Caco-2 (cell line): ENCODE measurements around the gene IL1A. TPM values are rescaled to one million over a fixed set of nuclear protein-coding genes. Genes with fewer than 3 reads are reported as not detected.
A peak's percentile ranks its signal among the peaks of the same experiment; 100 is the strongest.

Experiments used
- BruUV-seq: library from RNA; stranded (reverse); fragments of 400-500 nt; replicated peaks from 2 replicates; lab custom pipeline; 2021; lab: Mats Ljungman, UMichigan
- CTCF ChIA-PET: fragments of 300-600 bp; sonication (Branson Sonifier 250); formaldehyde crosslinking; loops from one replicate; lab custom pipeline; 2022; ENCODE audit warnings: antibody characterized with exemption; lab: Charles Lee
- POLR2A ChIA-PET: fragments of 300-600 bp; sonication (Branson Sonifier 250); formaldehyde crosslinking; loops from one replicate; lab custom pipeline; 2022; ENCODE audit warnings: antibody characterized with exemption; lab: Charles Lee
- DNase-seq, 2 experiments: peaks; one replicate each; pipeline versions ENCODE4 v3.0.0 to v3.0.0-alpha.2; 2020 to 2022
- H3K27me3 ChIP-seq: replicated peaks from 2 replicates; pipeline ENCODE4 v1.6.0; 2011; ENCODE audit warnings: low read length; ENCODE audit not compliant: control insufficient read depth, insufficient read depth
- H3K36me3 ChIP-seq: 2 replicates; pipeline ENCODE4 v1.5.1; 2011; ENCODE audit warnings: low read length; ENCODE audit not compliant: control insufficient read depth, insufficient read depth
- H3K4me1 ChIP-seq: fragments of 250-450 bp; sonication (Bioruptor Pico); 2 replicates; pipeline ENCODE4 v1.5.1; 2020; ENCODE audit warnings: mild to moderate bottlenecking
- H3K4me3 ChIP-seq: 2 replicates; pipeline ENCODE4 v1.5.1; 2011; ENCODE audit warnings: low read depth, mild to moderate bottlenecking, control low read depth, low read length
- H3K9me3 ChIP-seq: fragments of 250-450 bp; sonication (Bioruptor Pico); 2 replicates; pipeline ENCODE4 v1.5.1; 2020; ENCODE audit warnings: mild to moderate bottlenecking, moderate library complexity
- H3K27ac Mint-ChIP-seq: one replicate; pipeline ENCODE4 v1.8.0; 2022; ENCODE audit warnings: mixed read lengths; ENCODE audit not compliant: unreplicated experiment
- H3K27me3 Mint-ChIP-seq: one replicate; pipeline ENCODE4 v1.8.0; 2022; ENCODE audit warnings: mixed read lengths; ENCODE audit not compliant: insufficient read depth, unreplicated experiment
- H3K36me3 Mint-ChIP-seq: one replicate; pipeline ENCODE4 v1.8.0; 2022; ENCODE audit warnings: mild to moderate bottlenecking, mixed read lengths; ENCODE audit not compliant: insufficient read depth, unreplicated experiment
- H3K4me1 Mint-ChIP-seq: one replicate; pipeline ENCODE4 v1.8.0; 2022; ENCODE audit warnings: low read depth, mixed read lengths; ENCODE audit not compliant: unreplicated experiment
- H3K4me3 Mint-ChIP-seq: one replicate; pipeline ENCODE4 v1.8.0; 2022; ENCODE audit warnings: mild to moderate bottlenecking, moderate library complexity, mixed read lengths; ENCODE audit not compliant: unreplicated experiment
- H3K9me3 Mint-ChIP-seq: one replicate; pipeline ENCODE4 v1.8.0; 2022; ENCODE audit warnings: mixed read lengths; ENCODE audit not compliant: unreplicated experiment
- CTCF ChIP-seq, 2 experiments: fragments of 200-600 bp in 1 of 2; IDR thresholded peaks; 1 replicate in 1 of 2; 2 replicates in 1 of 2; pipeline versions ENCODE4 v1.5.1 to v1.8.0; 2011 to 2022; ENCODE audit warnings: antibody characterized with exemption in 1 of 2, control low read depth in 1 of 2, inconsistent platforms in 1 of 2, low read depth in 1 of 2, low read length in 1 of 2, mild to moderate bottlenecking in 1 of 2, moderate library complexity in 1 of 2; ENCODE audit not compliant: insufficient read depth in 1 of 2, severe bottlenecking in 1 of 2, unreplicated experiment in 1 of 2
- intact Hi-C: fragments of 100-400 bp; cut with micrococcal nuclease; formaldehyde crosslinking; loops from one replicate; pipeline ENCODE4 v1.10.0; 2022; ENCODE audit not compliant: unreplicated experiment
- total RNA-seq: library from RNA; stranded (reverse); gene quantifications from 2 replicates; pipeline ENCODE4 v1.2.3, GENCODE V29; 2022

Gene IL1A
- total RNA-seq, 1 experiment from 2014 or later = not detected

GRCh38 chr2:112764071-112765044, 19.9 kb downstream of the IL1A start, which contains the start of gene CKAP2L:
Gene CKAP2L, minus strand, starts transcription at chr2:112764609. Its CDS starts 11 bp downstream, at chr2:112764598.
- H3K9me3 ChIP-seq = no peaks in the 10 kb centered on the region
- CTCF ChIA-PET = interaction anchor here (1.0 to 1.2 kb wide), 2 partner anchors 177 to 195 kb away, joined by 3 to 5 read pairs (median 4); no protein-coding TSS in a partner anchor
- intact Hi-C loops = loop anchor here (5.0 kb wide), 2 partner anchors 123 to 193 kb away; no protein-coding TSS in a partner anchor
- H3K4me1 ChIP-seq = peaks cover 15% of the 10 kb centered on the region
- H3K36me3 ChIP-seq = no peaks in the 10 kb centered on the region
- Mint-ChIP-seq H3K27ac (peak within 1 kb of the TSS; percentile 98), H3K4me3 (peak within 1 kb of the TSS; percentile 100), H3K4me1 (peaks cover 28% of the 10 kb centered on the region), H3K27me3 (no peaks in the 10 kb centered on the region), H3K36me3 (peaks cover 28% of the 10 kb centered on the region), H3K9me3 (no peaks in the 10 kb centered on the region)
- H3K27me3 ChIP-seq = no peaks in the 10 kb centered on the region
- DNase-seq = peak; percentile 97 to 98
- BruUV-seq = TSS peak; percentile 48
- TF ChIP-seq CTCF (IDR thresholded peaks at IDR 0.05; ENCODE audit: insufficient read depth in 1 of 2, low read depth in 1 of 2, low read length in 1 of 2, severe bottlenecking in 1 of 2, unreplicated experiment in 1 of 2) = no peak
- POLR2A ChIA-PET = no interaction called here
- H3K4me3 ChIP-seq = peak within 1 kb of the TSS; percentile 76

GRCh38 chr2:112762276-112762675, 22.0 kb downstream of the IL1A start:
- TF ChIP-seq CTCF (IDR thresholded peaks at IDR 0.05; ENCODE audit: insufficient read depth in 1 of 2, low read depth in 1 of 2, low read length in 1 of 2, severe bottlenecking in 1 of 2, unreplicated experiment in 1 of 2) = no peak
- no peaks in the 10 kb centered on the region; the same call in 1 of the 2 replicates for H3K36me3 ChIP-seq
- Mint-ChIP-seq H3K4me3 (no peak overlapping the region), H3K27me3 (no peaks in the 10 kb centered on the region), H3K4me1 (peaks cover 28% of the 10 kb centered on the region), H3K9me3 (no peaks in the 10 kb centered on the region), H3K27ac (peak overlapping the region; percentile 23), H3K36me3 (peaks cover 42% of the 10 kb centered on the region)
- CTCF ChIA-PET = no interaction called here
- intact Hi-C loops = loop anchor here (5.0 kb wide), 2 partner anchors 125 to 195 kb away; no protein-coding TSS in a partner anchor
- H3K9me3 ChIP-seq = no peaks in the 10 kb centered on the region
- H3K27me3 ChIP-seq = no peaks in the 10 kb centered on the region
- no peak overlapping the region for H3K4me3 ChIP-seq
- no peak for DNase-seq
- POLR2A ChIA-PET = no interaction called here
- no TSS peak for BruUV-seq
- H3K4me1 ChIP-seq = peaks cover 15% of the 10 kb centered on the region

- TF ChIP-seq CTCF (IDR thresholded peaks at IDR 0.05; ENCODE audit: insufficient read depth in 1 of 2, low read depth in 1 of 2, low read length in 1 of 2, severe bottlenecking in 1 of 2, unreplicated experiment in 1 of 2) = no peak
- Mint-ChIP-seq H3K27ac (no peak overlapping the region), H3K36me3 (peaks cover 62% of the 10 kb centered on the region), H3K4me3 (no peak overlapping the region), H3K4me1 (peaks cover 19% of the 10 kb centered on the region), H3K27me3 (no peaks in the 10 kb centered on the region), H3K9me3 (no peaks in the 10 kb centered on the region)
- ChIA-PET POLR2A (interaction anchor here (0.5 to 0.7 kb wide), 2 partner anchors 14 to 183 kb away, joined by 3 to 6 read pairs; no protein-coding TSS in a partner anchor), CTCF (no interaction called here)
- Histone ChIP-seq H3K36me3 (no peaks in the 10 kb centered on the region; the same call in 1 of the 2 replicates), H3K9me3 (no peaks in the 10 kb centered on the region), H3K4me1 (peaks cover 13% of the 10 kb centered on the region), H3K27me3 (no peaks in the 10 kb centered on the region), H3K4me3 (no peak overlapping the region)
- intact Hi-C loops = loop anchor here (5.0 kb wide), 2 partner anchors 127 to 197 kb away; no protein-coding TSS in a partner anchor
- no peak for DNase-seq
- no TSS peak for BruUV-seq
Observed at GRCh38 chr2:112760149-112760548, 24.1 kb downstream of the IL1A start.
